Naive thymus-derived CD8-positive, alpha-beta T cell (primary cell): ENCODE data around the gene PPHLN1. TPM values are rescaled to one million over a fixed set of nuclear protein-coding genes. Genes with fewer than 3 reads are reported as not detected.
"Not testable (repeated sequence)": the region's sequence is repeated elsewhere in the genome, so short reads cannot be mapped to it uniquely, and the experiment has no call there.

Experiments used
- ATAC-seq, 2 donors: fragments of 150-1000 bp; cut with Tn5 transposase in 1 of 2; sonication (Bioruptor Pico), chemical (Tn5 transposase) in 1 of 2; 1 replicate in 1 of 2; 2 replicates in 1 of 2; pipeline ENCODE4 v1.10.0; 2021; ENCODE audit warnings: mild to moderate bottlenecking in 2 of 2, moderate library complexity in 2 of 2
- POLR2A ChIA-PET: fragments of 350-600 bp; sonication (Branson Sonifier 250); formaldehyde crosslinking; loops from one replicate; lab custom pipeline; 2021; ENCODE audit warnings: antibody characterized with exemption; lab: Charles Lee
- DNase-seq, 10 donors: peaks; one replicate each; pipeline versions ENCODE4 v3.0.0 to v3.0.0-alpha.2; 2020 to 2022
- H3K27ac Mint-ChIP-seq, 10 donors: one replicate each; pipeline ENCODE4 v1.8.0; 2020 to 2022; ENCODE audit warnings: mild to moderate bottlenecking in 10 of 10, mixed read lengths in 10 of 10, moderate library complexity in 4 of 10, inconsistent platforms in 1 of 10
- H3K27me3 Mint-ChIP-seq, 5 donors: one replicate each; pipeline ENCODE4 v1.8.0; 2021 to 2022; ENCODE audit warnings: mixed read lengths in 5 of 5
- H3K36me3 Mint-ChIP-seq, 3 donors: one replicate each; pipeline ENCODE4 v1.8.0; 2020 to 2022; ENCODE audit warnings: mixed read lengths in 3 of 3, mild to moderate bottlenecking in 2 of 3, inconsistent platforms in 1 of 3
- H3K4me1 Mint-ChIP-seq, 4 donors: one replicate each; pipeline ENCODE4 v1.8.0; 2021 to 2022; ENCODE audit warnings: mixed read lengths in 4 of 4
- H3K4me3 Mint-ChIP-seq, 10 donors: one replicate each; pipeline ENCODE4 v1.8.0; 2020 to 2022; ENCODE audit warnings: mild to moderate bottlenecking in 10 of 10, mixed read lengths in 10 of 10, moderate library complexity in 6 of 10, inconsistent platforms in 1 of 10
- H3K9me3 Mint-ChIP-seq, 9 donors: one replicate each; pipeline ENCODE4 v1.8.0; 2020 to 2022; ENCODE audit warnings: mixed read lengths in 9 of 9, mild to moderate bottlenecking in 3 of 9, inconsistent platforms in 1 of 9, moderate library complexity in 1 of 9
- polyA plus RNA-seq, 3 donors: library from polyadenylated mRNA; unstranded; fragments of 300-500 nt; fragmentation: Illumina TruSeq; gene quantifications; one replicate each; pipeline ENCODE4 v1.2.3, GENCODE V29; 2021
- total RNA-seq, 8 experiments: library from RNA in 2 of 8; stranded (reverse) in 2 of 8; gene quantifications; one replicate each; pipeline ENCODE4 v1.2.3 and lab custom pipeline; 2021 to 2026

PPHLN1 gene
- total and polyA plus RNA-seq, 5 experiments from 2014 or later, result 107 to 178 (median 152) TPM

DNA sequence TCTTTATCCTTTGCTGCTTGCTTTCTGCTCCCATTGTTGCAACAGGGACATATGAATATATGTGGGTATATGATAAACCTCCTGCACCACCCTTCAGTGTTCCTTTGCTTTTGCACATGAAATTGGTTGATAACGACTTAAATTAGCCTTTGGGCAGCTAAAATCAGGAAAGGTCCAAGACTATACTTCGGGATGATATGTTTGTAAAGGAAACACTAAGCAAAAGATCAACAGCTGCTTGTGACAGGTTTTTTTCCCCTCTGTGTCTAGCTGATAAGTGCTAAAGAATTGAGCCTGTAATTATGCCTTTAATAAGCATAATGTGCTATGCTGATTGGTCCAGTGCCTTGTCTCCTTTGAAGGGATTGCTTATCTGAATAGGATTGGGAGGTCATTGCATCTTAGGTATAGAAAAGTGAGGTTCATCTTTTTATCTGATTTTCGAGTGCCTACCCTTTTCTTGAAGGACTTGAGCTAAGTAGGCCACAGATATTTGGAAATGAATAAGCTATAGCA lies 59.4 kb downstream of the PPHLN1 start:
- DNase-seq (no peak), ATAC-seq (no peak)
- no peaks in the 10 kb centered on the region for H3K9me3 Mint-ChIP-seq
- H3K27ac Mint-ChIP-seq, result peak overlapping the region in 2 of 10 donors; percentile 26 to 36
- peaks cover 6 to 76% (median 17%) of the 10 kb centered on the region in 3 donors for H3K36me3 Mint-ChIP-seq
- no peak overlapping the region for H3K4me3 Mint-ChIP-seq
- no peaks in the 10 kb centered on the region for H3K27me3 Mint-ChIP-seq
- POLR2A ChIA-PET, result interaction anchor here (0.7 kb wide), 1 partner anchor 291 kb away, joined by 3 read pairs; no protein-coding TSS in a partner anchor
- H3K4me1 Mint-ChIP-seq, result peaks cover 10 to 39% (median 30%) of the 10 kb centered on the region in 4 donors

DNA sequence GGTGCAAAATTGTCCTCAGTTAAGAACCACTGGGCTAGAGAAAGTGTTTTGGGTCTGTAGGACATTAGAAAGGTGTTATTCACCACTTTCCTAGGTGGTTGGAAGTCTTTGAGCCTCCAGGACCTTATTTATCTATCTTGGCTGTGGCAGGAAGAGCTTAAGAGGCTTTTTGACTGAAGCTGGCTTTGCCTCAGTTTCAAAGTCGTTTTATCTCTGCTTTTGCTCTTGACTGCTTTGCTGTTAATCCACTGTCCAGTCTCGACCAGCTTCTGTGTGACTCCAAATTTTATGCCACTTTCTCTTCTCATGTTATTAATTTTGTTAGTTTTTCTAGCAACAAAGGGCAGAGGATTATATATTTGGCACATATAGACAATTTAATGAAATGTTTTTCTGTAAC lies 60.3 kb downstream of the PPHLN1 start:
- ATAC-seq (no peak), DNase-seq (no peak)
- Mint-ChIP-seq H3K4me1 (peaks cover 10 to 34% (median 25%) of the 10 kb centered on the region in 4 donors), H3K4me3 (no peak overlapping the region), H3K9me3 (no peaks in the 10 kb centered on the region), H3K27ac (peak overlapping the region in 1 of 10 donors; percentile 14), H3K27me3 (no peaks in the 10 kb centered on the region), H3K36me3 (peaks cover 6 to 82% (median 21%) of the 10 kb centered on the region in 3 donors)
- POLR2A ChIA-PET, result no interaction called here

- H3K4me3 Mint-ChIP-seq, H3K27me3 Mint-ChIP-seq, H3K9me3 Mint-ChIP-seq, ATAC-seq, DNase-seq, POLR2A ChIA-PET: not testable (repeated sequence)
- H3K4me1 Mint-ChIP-seq, result peaks cover 10 to 17% (median 13%) of the 10 kb centered on the region in 4 donors
- H3K36me3 Mint-ChIP-seq, result peaks cover 6 to 80% (median 23%) of the 10 kb centered on the region in 3 donors
- H3K27ac Mint-ChIP-seq, result peak overlapping the region in 1 of 10 donors; percentile 2
These were observed 62.1 kb downstream of the PPHLN1 start for GRCh38 chr12:42388086-42388485.

DNA sequence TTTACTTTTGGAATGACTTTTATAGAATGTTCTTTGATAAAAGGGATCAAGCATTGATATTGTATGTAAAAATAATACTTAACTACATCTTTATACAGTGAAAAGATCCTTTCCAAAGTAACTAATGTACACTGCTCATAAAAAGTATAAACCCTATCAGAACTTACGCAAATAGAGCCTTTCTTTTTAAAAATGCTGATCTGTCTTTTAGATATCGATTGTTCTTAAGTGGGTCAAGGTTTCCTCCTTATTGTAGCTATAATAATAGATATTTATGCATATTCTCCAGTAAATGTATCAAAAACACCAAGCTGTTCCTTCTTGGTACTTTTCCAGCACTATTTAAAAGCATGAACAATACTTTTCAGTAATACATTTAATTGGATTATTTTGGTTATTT lies 68.5 kb downstream of the PPHLN1 start:
- H3K4me1 Mint-ChIP-seq, result peaks cover 0 to 14% (median 7%) of the 10 kb centered on the region in 4 donors
- DNase-seq (no peak), ATAC-seq (no peak)
- POLR2A ChIA-PET, result no interaction called here
- no peak overlapping the region for H3K4me3 Mint-ChIP-seq
- H3K27me3 Mint-ChIP-seq, result no peaks in the 10 kb centered on the region
- H3K27ac Mint-ChIP-seq, result no peak overlapping the region
- H3K36me3 Mint-ChIP-seq, result peaks cover 6 to 85% (median 29%) of the 10 kb centered on the region in 3 donors
- H3K9me3 Mint-ChIP-seq, result no peaks in the 10 kb centered on the region

DNA sequence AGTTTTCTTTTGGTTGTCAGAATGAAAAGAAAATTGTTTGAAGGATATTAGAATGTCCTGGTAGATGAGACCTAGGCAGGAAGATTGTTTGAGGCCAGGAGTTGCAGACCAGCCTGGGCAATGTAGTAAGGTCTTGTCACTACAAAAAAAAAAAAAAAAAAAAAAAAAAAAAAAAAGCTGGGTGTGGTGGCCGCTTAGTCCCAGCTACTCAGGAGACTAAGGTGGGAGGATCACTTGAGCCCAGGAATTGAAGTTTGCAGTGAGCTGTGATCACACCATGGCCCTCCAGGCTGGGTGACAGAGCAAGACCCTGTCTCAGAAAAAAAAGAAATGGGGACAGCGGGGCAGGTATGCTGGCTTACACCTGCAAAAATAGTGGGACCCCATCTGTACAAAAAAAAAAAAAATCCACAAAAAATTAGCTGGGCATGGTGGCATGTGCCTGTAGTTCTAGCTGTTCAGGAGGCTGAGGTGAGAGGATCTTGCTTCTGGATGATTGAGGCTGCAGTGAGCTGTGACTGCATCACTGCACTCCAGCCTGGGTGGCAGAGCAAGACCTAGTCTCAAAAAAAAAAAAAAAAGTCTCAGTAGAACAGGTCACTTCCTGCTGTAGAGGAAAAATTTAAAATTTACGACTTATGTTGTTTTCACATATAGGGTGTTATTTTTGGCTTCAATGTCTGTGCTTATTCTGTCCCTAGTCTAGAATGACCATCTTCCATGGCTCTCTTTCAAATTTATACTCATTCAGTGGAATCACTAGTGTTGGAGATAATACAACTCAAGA lies 70.7 kb downstream of the PPHLN1 start:
- Mint-ChIP-seq H3K4me1 (peaks cover 0 to 11% (median 7%) of the 10 kb centered on the region in 4 donors), H3K27me3 (no peaks in the 10 kb centered on the region), H3K9me3 (no peaks in the 10 kb centered on the region), H3K4me3 (no peak overlapping the region), H3K27ac (peak overlapping the region in 7 of 10 donors; percentile 7 to 76 (median 59)), H3K36me3 (peaks cover 0 to 84% (median 37%) of the 10 kb centered on the region in 3 donors)
- ATAC-seq, result no peak
- POLR2A ChIA-PET, result interaction anchor here (0.6 kb wide), 1 partner anchor 13 kb away, joined by 5 read pairs; no protein-coding TSS in a partner anchor
- DNase-seq, result no peak

GRCh38 chr12:42402821-42403411 lies 76.9 kb downstream of the PPHLN1 start:
- no peaks in the 10 kb centered on the region for H3K9me3 Mint-ChIP-seq
- ATAC-seq (no peak), DNase-seq (no peak)
- H3K27ac Mint-ChIP-seq, result peak overlapping the region in 1 of 10 donors; percentile 10
- POLR2A ChIA-PET, result no interaction called here
- H3K4me1 Mint-ChIP-seq, result peaks cover 2 to 8% (median 4%) of the 10 kb centered on the region in 4 donors
- H3K4me3 Mint-ChIP-seq, result no peak overlapping the region
- no peaks in the 10 kb centered on the region for H3K27me3 Mint-ChIP-seq
- H3K36me3 Mint-ChIP-seq, result peaks cover 11 to 83% (median 45%) of the 10 kb centered on the region in 3 donors

- no peaks in the 10 kb centered on the region for H3K9me3 Mint-ChIP-seq
- ATAC-seq (no peak), DNase-seq (no peak)
- no peak overlapping the region for H3K27ac Mint-ChIP-seq
- H3K27me3 Mint-ChIP-seq, result no peaks in the 10 kb centered on the region
- H3K4me3 Mint-ChIP-seq, result no peak overlapping the region
- peaks cover 7 to 14% (median 10%) of the 10 kb centered on the region in 4 donors for H3K4me1 Mint-ChIP-seq
- POLR2A ChIA-PET, result no interaction called here
- H3K36me3 Mint-ChIP-seq, result peaks cover 11 to 71% (median 26%) of the 10 kb centered on the region in 3 donors
These were observed 81.3 kb downstream of the PPHLN1 start for GRCh38 chr12:42407306-42407705.

DNA sequence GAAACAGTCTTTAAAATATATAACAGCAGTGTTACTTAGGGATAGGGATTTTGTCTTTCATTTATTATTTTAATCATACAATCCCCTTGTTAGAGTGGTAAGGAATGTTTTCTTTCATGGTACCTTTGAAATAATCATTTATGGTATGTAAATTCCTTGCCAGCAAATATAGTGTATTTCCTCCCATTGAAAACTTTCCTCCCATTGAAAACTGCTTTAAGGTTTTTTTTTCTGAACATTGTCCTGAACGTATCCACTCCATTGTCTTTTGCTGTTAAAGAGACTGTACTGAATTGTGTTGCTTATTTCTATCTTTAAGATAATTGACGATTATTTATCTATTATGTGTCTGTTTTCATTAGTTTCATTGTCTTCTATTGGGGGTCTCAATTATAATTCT lies 83.5 kb downstream of the PPHLN1 start:
- ATAC-seq (no peak), DNase-seq (no peak)
- Mint-ChIP-seq H3K27ac (no peak overlapping the region), H3K27me3 (no peaks in the 10 kb centered on the region), H3K9me3 (no peaks in the 10 kb centered on the region), H3K4me3 (no peak overlapping the region), H3K4me1 (peaks cover 9 to 23% (median 10%) of the 10 kb centered on the region in 4 donors), H3K36me3 (peaks cover 11 to 73% (median 28%) of the 10 kb centered on the region in 3 donors)
- POLR2A ChIA-PET, result no interaction called here

DNA sequence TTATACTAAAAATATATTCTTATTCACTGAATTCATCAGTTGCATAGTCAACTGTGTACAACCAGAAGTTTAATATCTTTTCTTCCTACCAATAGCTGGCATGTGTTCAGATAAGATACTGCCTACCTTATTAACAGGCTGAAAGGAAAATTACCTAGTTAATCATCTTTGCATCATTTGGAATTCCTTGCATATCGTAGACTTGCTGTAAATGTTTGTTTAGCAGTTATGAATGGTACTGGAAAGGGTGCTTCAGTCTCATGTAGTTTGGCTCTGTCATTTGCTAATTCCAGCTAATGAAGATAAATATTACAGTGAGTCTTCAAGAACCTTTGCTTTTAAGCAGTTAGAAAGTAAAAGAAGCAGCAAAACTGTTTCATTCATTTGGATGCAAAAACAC lies 84.4 kb downstream of the PPHLN1 start:
- Mint-ChIP-seq H3K27ac (no peak overlapping the region), H3K27me3 (no peaks in the 10 kb centered on the region), H3K4me1 (peaks cover 7 to 22% (median 8%) of the 10 kb centered on the region in 4 donors), H3K4me3 (no peak overlapping the region), H3K9me3 (no peaks in the 10 kb centered on the region), H3K36me3 (peaks cover 6 to 68% (median 29%) of the 10 kb centered on the region in 3 donors)
- ATAC-seq (no peak), DNase-seq (no peak)
- POLR2A ChIA-PET, result no interaction called here

DNA sequence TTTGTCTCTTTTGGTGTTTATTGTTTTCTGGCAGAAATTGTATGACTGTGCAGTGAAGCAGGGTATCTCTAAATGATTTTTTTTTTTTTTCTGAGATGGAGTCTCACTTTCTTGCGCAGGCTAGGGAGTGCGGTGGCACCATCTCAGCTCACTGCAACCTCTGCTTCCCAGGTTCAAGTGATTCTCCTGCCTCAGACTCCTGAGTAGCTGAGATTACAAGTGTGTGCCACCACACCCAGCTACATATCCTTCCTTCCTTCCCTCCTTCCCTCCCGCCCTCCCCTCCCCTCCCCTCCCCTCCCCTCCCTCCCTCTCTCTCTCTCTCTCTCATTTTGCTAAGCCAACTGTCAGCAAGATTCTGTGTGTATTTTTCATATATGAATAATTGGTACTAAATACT lies 94.4 kb downstream of the PPHLN1 start:
- peaks cover 0 to 48% (median 16%) of the 10 kb centered on the region in 3 donors for H3K36me3 Mint-ChIP-seq
- no peak for DNase-seq
- POLR2A ChIA-PET, result no interaction called here
- peaks cover 16 to 43% (median 24%) of the 10 kb centered on the region in 4 donors for H3K4me1 Mint-ChIP-seq
- ATAC-seq, result no peak
- no peak overlapping the region for H3K4me3 Mint-ChIP-seq
- no peaks in the 10 kb centered on the region for H3K27me3 Mint-ChIP-seq
- H3K27ac Mint-ChIP-seq, result peak overlapping the region in 1 of 10 donors; percentile 47
- H3K9me3 Mint-ChIP-seq, result no peaks in the 10 kb centered on the region

GRCh38 chr12:42421844-42422779 lies 96.1 kb downstream of the PPHLN1 start:
- ATAC-seq (no peak), DNase-seq (no peak)
- no peaks in the 10 kb centered on the region for H3K27me3 Mint-ChIP-seq
- H3K9me3 Mint-ChIP-seq, result no peaks in the 10 kb centered on the region
- H3K4me1 Mint-ChIP-seq, result peaks cover 8 to 30% (median 15%) of the 10 kb centered on the region in 4 donors
- H3K4me3 Mint-ChIP-seq, result no peak overlapping the region
- H3K27ac Mint-ChIP-seq, result peak overlapping the region in 1 of 10 donors; percentile 44
- POLR2A ChIA-PET, result interaction anchor here (0.5 kb wide), 1 partner anchor 26 kb away, joined by 3 read pairs; no protein-coding TSS in a partner anchor
- H3K36me3 Mint-ChIP-seq, result peaks cover 7 to 42% (median 11%) of the 10 kb centered on the region in 3 donors

DNA sequence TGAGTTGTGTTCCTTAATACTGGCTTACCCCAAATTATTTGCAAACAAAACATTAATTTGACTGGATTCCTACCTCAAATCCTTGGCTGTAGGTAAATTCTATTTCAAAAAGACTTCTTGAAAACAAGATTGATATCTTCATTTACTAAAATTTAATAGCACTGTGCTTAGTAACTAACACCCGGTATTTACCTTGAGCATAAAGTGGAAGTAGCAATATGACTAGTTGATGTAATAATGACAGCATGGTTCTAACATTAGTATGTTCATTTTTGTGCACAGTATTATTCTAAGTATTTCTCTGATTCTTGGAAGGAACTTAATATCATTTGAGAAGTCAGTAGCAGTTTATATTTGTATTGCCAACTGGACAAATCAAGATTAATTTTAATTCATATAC lies 96.8 kb downstream of the PPHLN1 start:
- Mint-ChIP-seq H3K27me3 (no peaks in the 10 kb centered on the region), H3K4me3 (no peak overlapping the region), H3K27ac (no peak overlapping the region), H3K9me3 (no peaks in the 10 kb centered on the region), H3K4me1 (peaks cover 6 to 28% (median 14%) of the 10 kb centered on the region in 4 donors), H3K36me3 (peaks cover 12 to 47% (median 16%) of the 10 kb centered on the region in 3 donors)
- DNase-seq, result no peak
- ATAC-seq, result no peak
- POLR2A ChIA-PET, result no interaction called here
